Measurements from ENCODE around the gene TPGS1.

TPGS1 gene

GRCh38 chr19:547836-548720 is 40.8 kb downstream of the TPGS1 start:
- TF ChIP-seq POLR2A (IDR thresholded peaks at IDR 0.05; ENCODE audit: extremely low read depth, insufficient read length) (no peak), CTCF (IDR thresholded peaks at IDR 0.05; ENCODE audit: low read depth, low read length) (no peak), MYC (IDR thresholded peaks at IDR 0.05; ENCODE audit: low read depth, low read length) (no peak), MAX (IDR thresholded peaks at IDR 0.05; ENCODE audit: low read depth, low read length) (no peak)
- H3K4me3 ChIP-seq (ENCODE audit: low read depth, low read length), result no peak overlapping the region
- no peak for DNase-seq (ENCODE audit: low read depth)

GRCh38 chr19:548886-549830 is 41.9 kb downstream of the TPGS1 start:
- DNase-seq (ENCODE audit: low read depth), result no peak
- TF ChIP-seq MAX (IDR thresholded peaks at IDR 0.05; ENCODE audit: low read depth, low read length) (no peak), CTCF (IDR thresholded peaks at IDR 0.05; ENCODE audit: low read depth, low read length) (no peak), POLR2A (IDR thresholded peaks at IDR 0.05; ENCODE audit: extremely low read depth, insufficient read length) (no peak), MYC (IDR thresholded peaks at IDR 0.05; ENCODE audit: low read depth, low read length) (no peak)
- no peak overlapping the region for H3K4me3 ChIP-seq (ENCODE audit: low read depth, low read length)

- TF ChIP-seq POLR2A (IDR thresholded peaks at IDR 0.05; ENCODE audit: extremely low read depth, insufficient read length) (no peak), CTCF (IDR thresholded peaks at IDR 0.05; ENCODE audit: low read depth, low read length) (no peak), MYC (IDR thresholded peaks at IDR 0.05; ENCODE audit: low read depth, low read length) (no peak), MAX (IDR thresholded peaks at IDR 0.05; ENCODE audit: low read depth, low read length) (no peak)
- no peak for DNase-seq (ENCODE audit: low read depth)
- H3K4me3 ChIP-seq (ENCODE audit: low read depth, low read length), result no peak overlapping the region
Measured at GRCh38 chr19:554817-555216, 47.5 kb downstream of the TPGS1 start.

- no peak overlapping the region for H3K4me3 ChIP-seq (ENCODE audit: low read depth, low read length)
Measured at GRCh38 chr19:555474-555808, 48.1 kb downstream of the TPGS1 start.

More at GRCh38 chr19:555474-555808, 48.1 kb downstream of the TPGS1 start:
- no peak for TF ChIP-seq MAX (IDR thresholded peaks at IDR 0.05; ENCODE audit: low read depth, low read length)
- TF ChIP-seq CTCF (IDR thresholded peaks at IDR 0.05; ENCODE audit: low read depth, low read length), result no peak
- TF ChIP-seq POLR2A (IDR thresholded peaks at IDR 0.05; ENCODE audit: extremely low read depth, insufficient read length), result no peak
- DNase-seq (ENCODE audit: low read depth), result no peak
